Caco-2 (cell line): ENCODE data around the gene KIF2A. TPM values are rescaled to one million over a fixed set of nuclear protein-coding genes. Genes with fewer than 3 reads are reported as not detected.
A peak's percentile ranks its signal among the peaks of the same experiment; 100 is the strongest.

Experiments used
- BruUV-seq: library from RNA; stranded (reverse); fragments of 400-500 nt; replicated peaks from 2 replicates; lab custom pipeline; 2021; lab: Mats Ljungman, UMichigan
- CTCF ChIA-PET: fragments of 300-600 bp; sonication (Branson Sonifier 250); formaldehyde crosslinking; loops from one replicate; lab custom pipeline; 2022; ENCODE audit warnings: antibody characterized with exemption; lab: Charles Lee
- POLR2A ChIA-PET: fragments of 300-600 bp; sonication (Branson Sonifier 250); formaldehyde crosslinking; loops from one replicate; lab custom pipeline; 2022; ENCODE audit warnings: antibody characterized with exemption; lab: Charles Lee
- DNase-seq, 2 experiments: peaks; one replicate each; pipeline versions ENCODE4 v3.0.0 to v3.0.0-alpha.2; 2020 to 2022
- H3K27me3 ChIP-seq: replicated peaks from 2 replicates; pipeline ENCODE4 v1.6.0; 2011; ENCODE audit warnings: low read length; ENCODE audit not compliant: control insufficient read depth, insufficient read depth
- H3K36me3 ChIP-seq: 2 replicates; pipeline ENCODE4 v1.5.1; 2011; ENCODE audit warnings: low read length; ENCODE audit not compliant: control insufficient read depth, insufficient read depth
- H3K4me1 ChIP-seq: fragments of 250-450 bp; sonication (Bioruptor Pico); 2 replicates; pipeline ENCODE4 v1.5.1; 2020; ENCODE audit warnings: mild to moderate bottlenecking
- H3K4me3 ChIP-seq: 2 replicates; pipeline ENCODE4 v1.5.1; 2011; ENCODE audit warnings: low read depth, mild to moderate bottlenecking, control low read depth, low read length
- H3K9me3 ChIP-seq: fragments of 250-450 bp; sonication (Bioruptor Pico); 2 replicates; pipeline ENCODE4 v1.5.1; 2020; ENCODE audit warnings: mild to moderate bottlenecking, moderate library complexity
- H3K27ac Mint-ChIP-seq: one replicate; pipeline ENCODE4 v1.8.0; 2022; ENCODE audit warnings: mixed read lengths; ENCODE audit not compliant: unreplicated experiment
- H3K27me3 Mint-ChIP-seq: one replicate; pipeline ENCODE4 v1.8.0; 2022; ENCODE audit warnings: mixed read lengths; ENCODE audit not compliant: insufficient read depth, unreplicated experiment
- H3K36me3 Mint-ChIP-seq: one replicate; pipeline ENCODE4 v1.8.0; 2022; ENCODE audit warnings: mild to moderate bottlenecking, mixed read lengths; ENCODE audit not compliant: insufficient read depth, unreplicated experiment
- H3K4me1 Mint-ChIP-seq: one replicate; pipeline ENCODE4 v1.8.0; 2022; ENCODE audit warnings: low read depth, mixed read lengths; ENCODE audit not compliant: unreplicated experiment
- H3K4me3 Mint-ChIP-seq: one replicate; pipeline ENCODE4 v1.8.0; 2022; ENCODE audit warnings: mild to moderate bottlenecking, moderate library complexity, mixed read lengths; ENCODE audit not compliant: unreplicated experiment
- H3K9me3 Mint-ChIP-seq: one replicate; pipeline ENCODE4 v1.8.0; 2022; ENCODE audit warnings: mixed read lengths; ENCODE audit not compliant: unreplicated experiment
- CTCF ChIP-seq, 2 experiments: fragments of 200-600 bp in 1 of 2; IDR thresholded peaks; 1 replicate in 1 of 2; 2 replicates in 1 of 2; pipeline versions ENCODE4 v1.5.1 to v1.8.0; 2011 to 2022; ENCODE audit warnings: antibody characterized with exemption in 1 of 2, control low read depth in 1 of 2, inconsistent platforms in 1 of 2, low read depth in 1 of 2, low read length in 1 of 2, mild to moderate bottlenecking in 1 of 2, moderate library complexity in 1 of 2; ENCODE audit not compliant: insufficient read depth in 1 of 2, severe bottlenecking in 1 of 2, unreplicated experiment in 1 of 2
- intact Hi-C: fragments of 100-400 bp; cut with micrococcal nuclease; formaldehyde crosslinking; loops from one replicate; pipeline ENCODE4 v1.10.0; 2022; ENCODE audit not compliant: unreplicated experiment
- total RNA-seq: library from RNA; stranded (reverse); gene quantifications from 2 replicates; pipeline ENCODE4 v1.2.3, GENCODE V29; 2022

Gene KIF2A
- total RNA-seq, 1 experiment from 2014 or later = 65.6 TPM

- H3K27ac Mint-ChIP-seq = peak overlapping the region; percentile 16
- POLR2A ChIA-PET = no interaction called here
Observed at GRCh38 chr5:62310426-62311143, 4.6 kb downstream of the KIF2A start.

GRCh38 chr5:62312036-62312435 lies 6.0 kb downstream of the KIF2A start:
- H3K4me3 ChIP-seq = no peak overlapping the region
- Mint-ChIP-seq H3K27me3 (no peaks in the 10 kb centered on the region), H3K36me3 (peaks cover 23% of the 10 kb centered on the region), H3K4me3 (no peak overlapping the region), H3K9me3 (no peaks in the 10 kb centered on the region), H3K27ac (no peak overlapping the region), H3K4me1 (peaks cover 23% of the 10 kb centered on the region)
- no peaks in the 10 kb centered on the region for H3K36me3 ChIP-seq
- no TSS peak for BruUV-seq
- no peaks in the 10 kb centered on the region for H3K27me3 ChIP-seq
- TF ChIP-seq CTCF (IDR thresholded peaks at IDR 0.05; ENCODE audit: insufficient read depth in 1 of 2, low read depth in 1 of 2, low read length in 1 of 2, severe bottlenecking in 1 of 2, unreplicated experiment in 1 of 2) = no peak
- ChIA-PET POLR2A (no interaction called here), CTCF (no interaction called here)
- DNase-seq = no peak
- no peaks in the 10 kb centered on the region for H3K9me3 ChIP-seq
- intact Hi-C loops = no loop called here
- H3K4me1 ChIP-seq = 0 out of 2 replicates have a peak, but pooled peaks cover 5% of the 10 kb centered on the region

More at GRCh38 chr5:62310426-62311143, 4.6 kb downstream of the KIF2A start:
- Mint-ChIP-seq H3K9me3 (no peaks in the 10 kb centered on the region), H3K27me3 (no peaks in the 10 kb centered on the region), H3K4me3 (no peak overlapping the region), H3K4me1 (peaks cover 21% of the 10 kb centered on the region), H3K36me3 (peaks cover 26% of the 10 kb centered on the region)
- Histone ChIP-seq H3K9me3 (no peaks in the 10 kb centered on the region), H3K27me3 (no peaks in the 10 kb centered on the region), H3K4me1 (0 out of 2 replicates have a peak, but pooled peaks cover 5% of the 10 kb centered on the region), H3K36me3 (no peaks in the 10 kb centered on the region), H3K4me3 (no peak overlapping the region)
- CTCF ChIA-PET = no interaction called here
- TF ChIP-seq CTCF (IDR thresholded peaks at IDR 0.05; ENCODE audit: insufficient read depth in 1 of 2, low read depth in 1 of 2, low read length in 1 of 2, severe bottlenecking in 1 of 2, unreplicated experiment in 1 of 2) = no peak
- no peak for DNase-seq
- intact Hi-C loops = no loop called here
- BruUV-seq = no TSS peak

GRCh38 chr5:62312674-62313073 lies 6.7 kb downstream of the KIF2A start:
- Mint-ChIP-seq H3K27me3 (no peaks in the 10 kb centered on the region), H3K36me3 (peaks cover 21% of the 10 kb centered on the region), H3K27ac (no peak overlapping the region), H3K4me1 (peaks cover 23% of the 10 kb centered on the region), H3K4me3 (no peak overlapping the region), H3K9me3 (no peaks in the 10 kb centered on the region)
- H3K4me3 ChIP-seq = no peak overlapping the region
- intact Hi-C loops = no loop called here
- H3K27me3 ChIP-seq = no peaks in the 10 kb centered on the region
- no TSS peak for BruUV-seq
- H3K4me1 ChIP-seq = 0 out of 2 replicates have a peak, but pooled peaks cover 5% of the 10 kb centered on the region
- TF ChIP-seq CTCF (IDR thresholded peaks at IDR 0.05; ENCODE audit: insufficient read depth in 1 of 2, low read depth in 1 of 2, low read length in 1 of 2, severe bottlenecking in 1 of 2, unreplicated experiment in 1 of 2) = no peak
- DNase-seq = no peak
- H3K9me3 ChIP-seq = no peaks in the 10 kb centered on the region
- POLR2A ChIA-PET = no interaction called here
- no peaks in the 10 kb centered on the region for H3K36me3 ChIP-seq
- CTCF ChIA-PET = no interaction called here
